Liver (tissue), 3 donors: ENCODE results near the gene CYP20A1.

Source experiments
- CTCF ChIP-seq: fragments of 150-350 bp; IDR thresholded peaks from 2 replicates; pipeline ENCODE4 v1.5.1; 2017; ENCODE audit warnings: improper control_type of control experiment, low read depth, low read length; ENCODE audit not compliant: missing input control
- EGR1 ChIP-seq, 2 donors: IDR thresholded peaks; 2 replicates each; pipeline ENCODE4 v1.6.1; 2016 to 2018; ENCODE audit warnings: antibody characterized with exemption in 2 of 2, low read depth in 2 of 2
- JUND ChIP-seq, 2 donors: IDR thresholded peaks; 2 replicates each; pipeline ENCODE4 v1.6.1; 2016; ENCODE audit warnings: antibody characterized with exemption in 2 of 2
- RAD21 ChIP-seq, 2 donors: IDR thresholded peaks; 2 replicates each; pipeline ENCODE4 v1.6.1; 2016; ENCODE audit warnings: antibody characterized with exemption in 2 of 2, mild to moderate bottlenecking in 2 of 2
- REST ChIP-seq: IDR thresholded peaks from 2 replicates; pipeline ENCODE4 v1.6.1; 2016; ENCODE audit warnings: antibody characterized with exemption, mild to moderate bottlenecking
- RXRA ChIP-seq, 2 donors: IDR thresholded peaks; 2 replicates each; pipeline ENCODE4 v1.6.1; 2017 to 2018; ENCODE audit warnings: antibody characterized with exemption in 2 of 2, mild to moderate bottlenecking in 1 of 2
- YY1 ChIP-seq: IDR thresholded peaks from 2 replicates; pipeline ENCODE4 v1.6.1; 2016; ENCODE audit warnings: antibody characterized with exemption, mild to moderate bottlenecking
- TF ChIP-seq, protein P1 (sequence below): IDR thresholded peaks from 2 replicates; pipeline ENCODE4 v1.6.1; 2016; ENCODE audit warnings: antibody characterized with exemption
- donor health status: healthy.
- donor health status: healthy.

- TF ChIP-seq CTCF: no peak
- no peak for TF ChIP-seq RXRA (IDR thresholded peaks at IDR 0.05)
- TF ChIP-seq YY1: no peak
- TF ChIP-seq RAD21 (IDR thresholded peaks at IDR 0.05): no peak
- no peak for TF ChIP-seq JUND (IDR thresholded peaks at IDR 0.05)
- TF ChIP-seq, protein P1, sequence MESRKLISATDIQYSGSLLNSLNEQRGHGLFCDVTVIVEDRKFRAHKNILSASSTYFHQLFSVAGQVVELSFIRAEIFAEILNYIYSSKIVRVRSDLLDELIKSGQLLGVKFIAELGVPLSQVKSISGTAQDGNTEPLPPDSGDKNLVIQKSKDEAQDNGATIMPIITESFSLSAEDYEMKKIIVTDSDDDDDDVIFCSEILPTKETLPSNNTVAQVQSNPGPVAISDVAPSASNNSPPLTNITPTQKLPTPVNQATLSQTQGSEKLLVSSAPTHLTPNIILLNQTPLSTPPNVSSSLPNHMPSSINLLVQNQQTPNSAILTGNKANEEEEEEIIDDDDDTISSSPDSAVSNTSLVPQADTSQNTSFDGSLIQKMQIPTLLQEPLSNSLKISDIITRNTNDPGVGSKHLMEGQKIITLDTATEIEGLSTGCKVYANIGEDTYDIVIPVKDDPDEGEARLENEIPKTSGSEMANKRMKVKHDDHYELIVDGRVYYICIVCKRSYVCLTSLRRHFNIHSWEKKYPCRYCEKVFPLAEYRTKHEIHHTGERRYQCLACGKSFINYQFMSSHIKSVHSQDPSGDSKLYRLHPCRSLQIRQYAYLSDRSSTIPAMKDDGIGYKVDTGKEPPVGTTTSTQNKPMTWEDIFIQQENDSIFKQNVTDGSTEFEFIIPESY: no peak
- TF ChIP-seq REST: no peak
- TF ChIP-seq EGR1 (IDR thresholded peaks at IDR 0.05; ENCODE audit: low read depth in 2 of 2): no peak
Observed at GRCh38 chr2:203191961-203192360, 46.9 kb upstream of the CYP20A1 start.
